KG1 (cell line): Measurements from ENCODE around the gene AMOTL2.

Source experiments
- DNase-seq: peaks from one replicate; lab custom pipeline; 2025; lab: John Stamatoyannopoulos, UW

AMOTL2 gene

GRCh38 chr3:134353171-134353825 lies 20.9 kb downstream of the AMOTL2 start:
- DNase-seq, result no peak

GRCh38 chr3:134352031-134352671 lies 22.1 kb downstream of the AMOTL2 start:
- DNase-seq, result no peak

GRCh38 chr3:134351427-134351826 lies 22.8 kb downstream of the AMOTL2 start:
- no peak for DNase-seq

- DNase-seq, result no peak
Observed at GRCh38 chr3:134350861-134351311, 23.4 kb downstream of the AMOTL2 start.

- DNase-seq, result no peak
Observed at GRCh38 chr3:134350266-134350665, 24.0 kb downstream of the AMOTL2 start.

- no peak for DNase-seq
Observed at GRCh38 chr3:134348524-134348923, 25.7 kb downstream of the AMOTL2 start.

GRCh38 chr3:134347551-134347950 lies 26.7 kb downstream of the AMOTL2 start:
- DNase-seq, result no peak

GRCh38 chr3:134346744-134347143 lies 27.5 kb downstream of the AMOTL2 start:
- no peak for DNase-seq

GRCh38 chr3:134345202-134345601 lies 29.0 kb downstream of the AMOTL2 start:
- DNase-seq, result no peak

- DNase-seq, result no peak
Observed at GRCh38 chr3:134344560-134344959, 29.7 kb downstream of the AMOTL2 start.

GRCh38 chr3:134342259-134342658 lies 32.0 kb downstream of the AMOTL2 start:
- DNase-seq, result no peak

- DNase-seq, result no peak
Observed at GRCh38 chr3:134341389-134341788, 32.9 kb downstream of the AMOTL2 start.

GRCh38 chr3:134340982-134341365 lies 33.3 kb downstream of the AMOTL2 start:
- DNase-seq, result no peak

GRCh38 chr3:134340362-134340981 lies 33.8 kb downstream of the AMOTL2 start:
- DNase-seq, result no peak

GRCh38 chr3:134339913-134340312 lies 34.3 kb downstream of the AMOTL2 start:
- DNase-seq, result no peak

- no peak for DNase-seq
Observed at GRCh38 chr3:134339331-134339730, 34.9 kb downstream of the AMOTL2 start.

GRCh38 chr3:134338516-134339261 lies 35.6 kb downstream of the AMOTL2 start:
- no peak for DNase-seq

- no peak for DNase-seq
Observed at GRCh38 chr3:134338201-134338512, 36.1 kb downstream of the AMOTL2 start.

- DNase-seq, result no peak
Observed at GRCh38 chr3:134337511-134338200, 36.6 kb downstream of the AMOTL2 start.

- no peak for DNase-seq
Observed at GRCh38 chr3:134337071-134337482, 37.2 kb downstream of the AMOTL2 start.

- no peak for DNase-seq
Observed at GRCh38 chr3:134336587-134336986, 37.7 kb downstream of the AMOTL2 start.

GRCh38 chr3:134334901-134335280 lies 39.4 kb downstream of the AMOTL2 start:
- DNase-seq, result no peak
